Right ventricle myocardium inferior (tissue), 1 donor: ENCODE data around the gene ASTN2. TPM values are rescaled to one million over a fixed set of nuclear protein-coding genes. Genes with fewer than 3 reads are reported as not detected.

ENCODE experiments used
- ATAC-seq: fragments of 200-7000 bp; cut with Tn5 transposase; one replicate; pipeline ENCODE4 v1.9.1; 2020; ENCODE audit warnings: mild to moderate bottlenecking, moderate library complexity
- DNase-seq: peaks from one replicate; pipeline ENCODE4 v3.0.0; 2021; ENCODE audit errors: missing footprints
- intact Hi-C: fragments of 100-400 bp; cut with DNase I; formaldehyde crosslinking; loops from one replicate; pipeline ENCODE4 v1.11.0; 2022
- total RNA-seq: library from RNA; stranded (reverse); fragmentation: NEBNext Ultra II Directional; extraction: Animal tissue kit (Norgen Biotek cat#: 25700); gene quantifications from one replicate; pipeline ENCODE4 v1.2.1, GENCODE V29; 2021
- donor health status: DM: no; HTN: yes; CAD: no; lungs with severe emphysema.

ASTN2 gene
- total RNA-seq, 1 donor from 2014 or later, result 8.3 TPM

- intact Hi-C loops, result no loop called here
- DNase-seq (no peak), ATAC-seq (no peak)
Observed at GRCh38 chr9:116964258-116964657, 450.6 kb downstream of the ASTN2 start.

- no peak for ATAC-seq
- intact Hi-C loops, result no loop called here
- DNase-seq, result no peak
Observed at GRCh38 chr9:116959809-116960208, 455.0 kb downstream of the ASTN2 start.

- no peak for ATAC-seq
Observed at GRCh38 chr9:116958881-116959280, 456.0 kb downstream of the ASTN2 start.

GRCh38 chr9:116954731-116955130 is 460.1 kb downstream of the ASTN2 start:
- DNase-seq (no peak), ATAC-seq (no peak)
- intact Hi-C loops, result no loop called here

More at GRCh38 chr9:116958881-116959280, 456.0 kb downstream of the ASTN2 start:
- intact Hi-C loops, result no loop called here
- no peak for DNase-seq

GRCh38 chr9:116953271-116953670 is 461.6 kb downstream of the ASTN2 start:
- intact Hi-C loops, result no loop called here
- no peak for DNase-seq
- ATAC-seq, result no peak

GRCh38 chr9:116952436-116952810 is 462.4 kb downstream of the ASTN2 start:
- intact Hi-C loops, result no loop called here
- ATAC-seq (no peak), DNase-seq (no peak)

GRCh38 chr9:116951588-116952435 is 463.0 kb downstream of the ASTN2 start:
- ATAC-seq (no peak), DNase-seq (no peak)
- intact Hi-C loops, result no loop called here

- no peak for DNase-seq
- intact Hi-C loops, result no loop called here
- peak; percentile 57 for ATAC-seq
Observed at GRCh38 chr9:116945817-116946216, 469.0 kb downstream of the ASTN2 start.

- DNase-seq (no peak), ATAC-seq (no peak)
- intact Hi-C loops, result no loop called here
Observed at GRCh38 chr9:116944714-116945534, 469.9 kb downstream of the ASTN2 start.

- ATAC-seq, result no peak
- no peak for DNase-seq
- intact Hi-C loops, result no loop called here
Observed at GRCh38 chr9:116943970-116944369, 470.9 kb downstream of the ASTN2 start.

- no peak for ATAC-seq
- intact Hi-C loops, result no loop called here
- DNase-seq, result no peak
Observed at GRCh38 chr9:116942593-116943061, 472.2 kb downstream of the ASTN2 start.

- DNase-seq (no peak), ATAC-seq (no peak)
- intact Hi-C loops, result no loop called here
Observed at GRCh38 chr9:116941266-116941665, 473.6 kb downstream of the ASTN2 start.

GRCh38 chr9:116940614-116941215 is 474.1 kb downstream of the ASTN2 start:
- DNase-seq (no peak), ATAC-seq (no peak)
- intact Hi-C loops, result no loop called here

- ATAC-seq, result no peak
- DNase-seq, result no peak
- intact Hi-C loops, result no loop called here
Observed at GRCh38 chr9:116939614-116940013, 475.2 kb downstream of the ASTN2 start.

- intact Hi-C loops, result no loop called here
- DNase-seq, result no peak
- ATAC-seq, result no peak
Observed at GRCh38 chr9:116939161-116939560, 475.7 kb downstream of the ASTN2 start.

- intact Hi-C loops, result no loop called here
- ATAC-seq, result no peak
Observed at GRCh38 chr9:116937361-116937760, 477.5 kb downstream of the ASTN2 start.

GRCh38 chr9:116935149-116935897 is 479.5 kb downstream of the ASTN2 start:
- intact Hi-C loops, result no loop called here
- ATAC-seq (no peak), DNase-seq (no peak)

More at GRCh38 chr9:116937361-116937760, 477.5 kb downstream of the ASTN2 start:
- DNase-seq, result no peak

- intact Hi-C loops, result no loop called here
- ATAC-seq (no peak), DNase-seq (no peak)
Observed at GRCh38 chr9:116934131-116934530, 480.7 kb downstream of the ASTN2 start.

- no peak for ATAC-seq
- DNase-seq, result no peak
- intact Hi-C loops, result no loop called here
Observed at GRCh38 chr9:116933251-116933650, 481.6 kb downstream of the ASTN2 start.
